GM19328 (cell line): ENCODE measurements around the gene KLHL6.

Source experiments
- ATAC-seq: cut with Tn5 transposase; IDR thresholded peaks from one replicate; pipeline ENCODE4 v1.9.1; 2021; ENCODE audit warnings: mild to moderate bottlenecking, moderate library complexity; ENCODE audit not compliant: unreplicated experiment

The KLHL6 gene

DNA sequence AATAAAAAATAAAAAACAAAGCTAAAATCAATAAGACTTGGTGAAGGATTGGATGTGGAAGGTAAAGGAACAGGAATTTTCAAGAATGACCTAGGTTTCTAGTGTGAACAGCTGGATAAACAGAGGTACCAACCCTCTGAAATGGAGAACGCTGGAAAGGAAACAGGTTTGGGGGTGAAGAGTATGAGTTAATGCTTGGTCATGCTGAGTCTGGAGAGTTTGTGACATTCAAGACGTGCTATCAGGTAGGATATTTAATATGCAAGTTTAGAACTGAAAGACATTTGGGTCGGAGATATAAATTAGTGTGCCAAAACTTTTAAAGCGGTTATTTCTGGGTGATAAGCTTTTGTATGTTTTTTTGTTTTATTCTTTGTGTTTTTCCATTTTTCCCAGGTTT, 11.4 kb upstream of the KLHL6 start:
- ATAC-seq = no peak

- ATAC-seq = no peak
Measured at GRCh38 chr3:183564046-183564445, 8.5 kb upstream of the KLHL6 start.

DNA sequence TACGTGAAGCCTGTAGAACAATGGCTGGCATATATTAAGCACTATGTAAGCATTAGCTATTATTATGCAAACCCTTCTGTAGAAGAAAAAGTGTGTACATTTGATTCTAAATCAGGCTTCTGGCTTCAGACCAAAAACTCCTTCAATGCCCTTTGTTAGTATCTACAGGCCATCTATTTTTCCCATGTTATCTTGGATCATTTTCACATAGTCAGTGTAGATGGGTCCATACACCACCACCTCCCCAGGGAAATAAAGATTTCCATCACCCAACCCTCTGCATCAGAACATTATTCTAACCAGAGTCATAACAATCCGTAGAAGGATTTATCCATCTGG, 8.0 kb upstream of the KLHL6 start:
- ATAC-seq = no peak

- no peak for ATAC-seq
Measured at GRCh38 chr3:183560607-183561006, 5.1 kb upstream of the KLHL6 start.

DNA sequence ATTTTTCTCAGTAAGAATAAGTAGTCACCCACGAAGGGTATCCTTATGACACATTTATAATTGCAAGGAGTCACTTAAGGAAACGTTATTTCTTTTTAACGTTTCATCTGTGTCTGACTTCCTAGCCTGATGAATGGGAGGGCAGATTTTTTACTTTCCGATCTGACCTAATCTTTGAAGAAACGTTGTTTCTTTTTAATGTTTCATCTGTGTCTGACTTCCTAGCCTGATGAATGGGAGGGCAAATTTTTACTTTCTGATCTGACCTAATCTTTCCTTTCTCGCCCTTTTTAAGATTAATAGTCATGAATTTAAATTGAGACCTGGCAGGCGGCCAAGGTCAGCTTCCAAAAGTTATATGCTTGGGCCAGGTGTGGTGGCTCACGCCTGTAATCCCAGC, 3.0 kb upstream of the KLHL6 start:
- ATAC-seq = no peak

GRCh38 chr3:183556722-183557121, 1.2 kb upstream of the KLHL6 start:
- ATAC-seq = no peak

GRCh38 chr3:183554377-183554776, 1.1 kb downstream of the KLHL6 start:
- ATAC-seq = no peak

GRCh38 chr3:183553334-183554026, 2.0 kb downstream of the KLHL6 start:
- no peak for ATAC-seq

- no peak for ATAC-seq
Measured at GRCh38 chr3:183551930-183552329, 3.6 kb downstream of the KLHL6 start.

GRCh38 chr3:183548262-183548769, 7.2 kb downstream of the KLHL6 start:
- ATAC-seq = no peak

DNA sequence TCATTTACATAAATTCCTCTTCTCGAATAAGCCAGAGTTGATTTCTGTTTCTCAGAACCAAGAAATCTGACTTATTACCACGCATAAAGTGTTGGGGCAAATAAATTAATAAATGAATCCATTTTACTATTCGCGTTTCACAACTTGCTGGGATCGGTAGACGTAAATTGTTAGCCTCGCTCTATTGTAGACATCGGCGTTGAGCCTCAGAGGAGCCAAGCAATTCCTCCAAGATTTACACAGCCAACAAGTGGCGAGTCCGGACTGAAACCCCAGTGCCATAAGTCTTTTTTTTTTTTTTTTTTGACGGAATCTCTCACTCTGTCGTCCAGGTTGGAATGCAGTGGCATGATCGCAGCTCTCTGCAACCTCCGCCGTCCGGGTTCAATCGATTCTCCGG, 8.9 kb downstream of the KLHL6 start:
- no peak for ATAC-seq

DNA sequence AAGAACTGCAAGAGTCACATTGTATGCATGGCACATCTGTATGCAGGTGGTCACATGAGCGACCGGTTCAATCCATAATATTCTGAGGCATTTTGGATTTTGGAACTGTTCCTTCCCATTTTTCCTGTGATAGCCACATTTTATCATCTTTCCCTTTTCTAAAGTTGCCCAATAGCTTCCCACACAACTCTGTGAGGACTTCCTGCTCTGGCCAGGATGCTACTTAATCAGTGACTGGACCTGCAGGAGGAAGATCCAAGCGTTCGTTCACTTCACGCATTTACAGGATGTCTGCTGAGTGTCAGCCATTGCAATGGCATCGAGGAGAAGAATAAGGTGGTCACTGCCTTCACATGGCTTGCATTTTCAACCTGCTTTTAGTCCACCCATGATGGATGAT, 9.8 kb downstream of the KLHL6 start:
- no peak for ATAC-seq

GRCh38 chr3:183542355-183542754, 13.2 kb downstream of the KLHL6 start:
- ATAC-seq = no peak

- no peak for ATAC-seq
Measured at GRCh38 chr3:183541738-183542137, 13.8 kb downstream of the KLHL6 start.

- ATAC-seq = no peak
Measured at GRCh38 chr3:183541235-183541655, 14.3 kb downstream of the KLHL6 start.

DNA sequence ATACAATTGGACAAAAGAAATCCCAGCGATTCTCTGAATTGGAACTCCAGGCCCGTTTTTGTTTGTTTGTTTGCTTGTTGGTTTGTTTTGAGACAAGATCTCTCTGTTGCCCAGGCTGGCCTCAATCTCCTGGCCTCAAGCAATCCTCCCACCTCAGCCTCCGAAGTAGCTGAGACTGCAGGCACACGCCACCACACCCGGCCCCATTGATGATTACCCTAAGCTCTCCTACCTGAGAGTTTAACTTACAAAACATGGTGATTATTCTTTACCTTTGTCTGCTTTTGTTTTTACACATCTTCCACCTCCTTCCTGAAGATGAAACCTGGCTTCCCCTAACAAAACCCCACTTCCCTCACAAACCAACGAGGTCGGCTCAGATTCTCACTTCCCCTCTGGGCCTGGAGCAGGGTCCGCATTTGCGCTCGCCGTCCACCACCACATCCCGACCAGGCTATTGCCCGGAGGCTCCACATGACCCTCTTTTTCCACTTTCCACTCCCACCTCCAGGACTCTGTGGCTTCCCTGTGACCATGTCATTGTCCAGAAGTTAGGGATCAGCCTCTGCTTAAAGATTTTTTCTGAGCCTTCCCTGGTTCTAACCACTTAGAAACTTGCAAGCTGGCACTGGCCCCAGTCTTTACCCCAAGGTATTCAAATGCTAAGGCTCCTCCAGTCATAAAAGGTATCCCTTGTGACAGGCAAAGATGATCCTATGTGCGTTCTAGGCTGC, 14.8 kb downstream of the KLHL6 start:
- ATAC-seq = no peak

GRCh38 chr3:183539811-183540210, 15.7 kb downstream of the KLHL6 start:
- no peak for ATAC-seq

DNA sequence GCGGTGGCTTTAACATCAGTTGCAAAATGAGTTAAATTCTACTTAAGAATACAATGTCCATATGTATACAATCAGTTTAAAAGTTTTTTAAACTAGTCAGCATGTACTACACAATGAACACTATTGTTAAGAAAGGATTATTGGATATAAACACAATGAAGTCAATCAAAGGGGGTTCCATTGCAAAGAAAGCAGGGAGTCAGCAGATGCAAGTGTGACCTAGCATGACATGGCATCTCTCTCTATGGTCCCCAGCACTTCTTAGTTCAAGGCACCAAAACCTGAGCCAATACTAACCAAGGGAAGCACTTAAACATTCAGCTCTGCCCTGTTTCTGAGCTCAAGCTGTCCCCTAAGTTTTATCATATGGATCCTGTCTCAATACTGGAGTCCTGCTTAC, 17.0 kb downstream of the KLHL6 start:
- ATAC-seq = no peak

GRCh38 chr3:183537295-183537730, 18.2 kb downstream of the KLHL6 start:
- ATAC-seq = no peak

DNA sequence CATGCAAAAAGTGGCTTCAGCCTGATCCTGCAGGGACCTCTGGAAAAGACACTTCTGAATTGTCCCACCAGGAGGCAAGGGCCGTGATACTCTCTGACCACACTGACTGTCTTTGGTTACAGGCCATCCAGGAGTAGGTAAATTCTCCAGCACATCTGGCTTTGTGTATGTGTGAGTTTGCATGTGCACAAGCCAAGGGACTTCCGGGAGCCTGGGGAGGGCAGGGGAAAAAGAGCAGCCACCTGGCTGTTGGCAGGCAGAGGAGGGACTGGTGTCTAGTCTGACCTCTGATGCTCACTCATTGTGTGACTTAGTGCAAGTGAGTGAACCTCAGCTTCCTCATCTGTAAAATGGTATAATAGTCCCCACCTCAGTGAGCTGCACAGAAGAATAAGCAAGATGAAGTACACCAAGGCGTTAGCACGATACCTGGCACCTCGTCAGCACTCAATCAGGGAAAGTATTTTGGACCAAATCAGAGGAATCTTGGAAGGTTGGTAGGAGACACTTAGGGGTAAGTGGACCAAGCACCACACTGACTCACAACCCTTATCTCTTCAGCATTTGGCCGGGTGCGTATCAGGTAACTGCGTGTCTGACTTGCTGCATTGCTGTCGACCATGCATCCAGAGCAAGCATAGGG, 19.1 kb downstream of the KLHL6 start:
- ATAC-seq = peak; percentile 71

- ATAC-seq = no peak
Measured at GRCh38 chr3:183534249-183534648, 21.3 kb downstream of the KLHL6 start.
